Mammary epithelial cell (primary cell): ENCODE data around the gene TERB2.
"Not testable (repeated sequence)": the region's sequence is repeated elsewhere in the genome, so short reads cannot be mapped to it uniquely, and the experiment has no call there.

Source experiments
- CTCF ChIP-seq, 2 donors: IDR thresholded peaks in 1 of 2; conservative IDR thresholded peaks in 1 of 2; 2 replicates each; pipeline ENCODE4 v1.5.1; 2011 to 2012; ENCODE audit warnings: inconsistent platforms in 2 of 2, low read length in 2 of 2, mild to moderate bottlenecking in 2 of 2, control low read depth in 1 of 2, low read depth in 1 of 2; ENCODE audit not compliant: insufficient read depth in 1 of 2; ENCODE audit errors: extremely low read depth in 1 of 2
- EZH2 ChIP-seq: IDR thresholded peaks from 2 replicates; pipeline ENCODE4 v1.6.1; 2012; ENCODE audit warnings: low read length, inconsistent platforms, borderline replicate concordance

GRCh38 chr15:44987711-44988110 is 31.2 kb downstream of the TERB2 start:
- TF ChIP-seq CTCF (conservative IDR thresholded peaks at IDR 0.05 in 1 of 2, IDR thresholded peaks at IDR 0.05 in 1 of 2; ENCODE audit: extremely low read depth in 1 of 2, insufficient read depth in 1 of 2, low read depth in 1 of 2, low read length in 2 of 2); EZH2: not testable (repeated sequence)
